Measurements from ENCODE around the gene RPRD1B.

The RPRD1B gene

DNA sequence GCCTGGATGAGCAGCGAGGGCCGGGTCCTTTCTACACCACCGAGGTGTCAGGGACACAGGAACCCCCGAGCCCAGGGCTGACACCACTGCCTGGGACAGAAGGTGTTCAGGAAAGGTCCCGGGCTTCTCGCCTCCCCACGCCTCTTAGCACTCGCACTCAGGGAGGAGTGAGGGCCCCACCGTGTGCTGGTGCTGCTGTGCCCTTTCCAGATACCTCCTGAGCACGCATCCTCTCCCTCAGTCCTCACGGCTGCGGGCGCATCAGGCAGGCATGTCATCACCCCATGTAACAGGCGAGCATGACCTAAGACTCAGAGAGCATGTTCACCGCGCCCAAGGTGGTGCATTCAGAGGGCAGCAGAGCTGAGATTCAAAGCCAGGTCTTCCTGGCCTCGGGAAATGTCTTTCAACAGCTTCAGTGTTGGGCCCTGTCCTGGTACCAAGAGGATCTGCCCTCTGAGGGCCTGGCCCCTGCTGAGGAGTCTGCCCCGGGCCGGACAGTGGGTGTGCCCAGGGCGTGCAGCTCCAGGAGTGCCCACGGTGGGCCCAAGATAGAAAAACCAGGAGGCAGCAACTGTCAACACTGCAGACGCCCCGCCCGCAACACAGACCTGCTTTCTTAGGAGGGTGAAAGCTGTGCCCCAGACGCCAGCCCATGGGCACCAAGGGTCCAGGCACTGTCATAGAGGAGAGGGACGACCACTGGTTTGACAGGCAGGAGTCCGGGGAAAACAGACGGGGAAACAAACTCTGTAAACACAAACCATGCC lies 102.3 kb downstream of the RPRD1B start:
- Histone ChIP-seq H3K9ac (ENCODE audit: low read length) (no peak overlapping the region), H3K36me3 (ENCODE audit: control insufficient read depth, insufficient read depth, low read length, severe bottlenecking) (no peaks in the 10 kb centered on the region), H3K27me3 (replicated peaks; ENCODE audit: control insufficient read depth, insufficient read depth, low read length) (no peaks in the 10 kb centered on the region), H3K4me3 (ENCODE audit: low read length) (no peak overlapping the region), H3K9me3 (ENCODE audit: control insufficient read depth, low read length) (no peaks in the 10 kb centered on the region), H3K4me1 (ENCODE audit: control insufficient read depth, insufficient read depth, low read length) (no peaks in the 10 kb centered on the region)
- no peak for DNase-seq (ENCODE audit: low read depth)

DNA sequence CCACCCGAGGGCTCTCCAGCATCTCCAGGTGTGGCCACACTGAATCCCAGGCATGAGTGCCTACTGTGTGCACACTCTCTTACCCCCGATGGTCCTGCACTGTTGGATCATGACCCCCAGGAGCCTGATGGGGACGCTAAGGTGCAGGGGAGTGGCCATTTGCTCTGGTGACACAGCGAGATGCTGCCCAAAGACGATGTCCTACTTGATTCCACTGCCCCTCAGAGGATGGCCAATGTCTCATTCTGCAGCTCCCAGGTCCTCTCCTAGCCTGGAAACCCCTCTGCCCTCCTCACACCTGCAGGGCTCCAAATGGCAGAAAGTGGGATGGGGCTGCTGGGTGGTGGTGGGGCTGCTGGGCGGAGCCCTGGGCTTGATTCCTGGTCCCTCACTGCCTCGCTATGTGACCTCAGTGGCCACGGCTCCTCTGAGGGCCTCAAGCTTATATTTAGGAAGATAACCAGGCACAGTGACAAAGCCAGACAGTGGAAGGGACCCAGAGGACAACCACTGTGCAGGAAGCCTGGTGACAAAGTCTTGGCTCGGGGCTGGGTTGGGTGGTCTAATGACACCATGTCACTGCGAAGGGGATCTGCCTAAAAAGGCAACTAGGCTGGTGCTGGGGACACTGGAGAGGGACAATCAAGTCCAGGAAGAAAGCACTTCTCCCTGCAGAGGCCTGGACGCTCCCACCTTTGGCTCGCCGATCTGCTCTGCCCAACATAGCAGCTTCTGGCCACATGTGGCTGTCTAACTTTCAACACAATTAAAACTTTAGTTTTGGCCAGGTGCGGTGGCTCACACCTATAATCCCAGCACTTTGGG lies 103.1 kb downstream of the RPRD1B start:
- Histone ChIP-seq H3K36me3 (ENCODE audit: control insufficient read depth, insufficient read depth, low read length, severe bottlenecking) (no peaks in the 10 kb centered on the region), H3K9me3 (ENCODE audit: control insufficient read depth, low read length) (no peaks in the 10 kb centered on the region), H3K9ac (ENCODE audit: low read length) (no peak overlapping the region), H3K4me3 (ENCODE audit: low read length) (no peak overlapping the region), H3K4me1 (ENCODE audit: control insufficient read depth, insufficient read depth, low read length) (no peaks in the 10 kb centered on the region), H3K27me3 (replicated peaks; ENCODE audit: control insufficient read depth, insufficient read depth, low read length) (no peaks in the 10 kb centered on the region)
- no peak for DNase-seq (ENCODE audit: low read depth)

DNA sequence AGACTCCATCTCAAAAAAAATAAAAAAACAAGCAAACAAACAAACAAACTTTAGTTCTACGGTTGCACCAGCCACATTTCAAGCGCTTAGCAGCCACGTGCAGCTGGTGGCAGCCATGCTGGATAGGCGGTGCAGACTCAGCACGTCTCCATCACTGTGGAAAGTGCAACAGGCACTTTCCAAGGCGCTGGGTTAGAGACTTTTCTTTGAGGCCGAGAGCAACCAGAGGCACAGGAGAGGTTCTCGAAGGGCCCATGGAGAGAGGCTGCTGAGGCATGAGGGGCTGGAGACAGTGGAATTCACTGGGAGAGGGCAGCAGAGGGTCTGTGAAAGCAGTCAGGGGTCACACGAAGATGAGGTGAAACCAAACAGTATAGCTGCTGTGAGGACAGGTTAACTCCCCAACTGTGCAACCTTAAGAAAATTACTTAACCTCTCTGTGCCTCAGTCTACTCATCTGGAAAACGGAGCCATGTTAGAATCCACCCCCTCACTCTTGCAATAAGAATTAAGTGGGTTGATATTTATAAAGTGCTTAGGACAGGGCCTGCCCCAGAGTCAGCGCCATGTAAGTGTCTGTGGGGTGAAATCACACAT lies 104.0 kb downstream of the RPRD1B start:
- H3K36me3 ChIP-seq (ENCODE audit: control insufficient read depth, insufficient read depth, low read length, severe bottlenecking) = no peaks in the 10 kb centered on the region
- H3K9me3 ChIP-seq (ENCODE audit: control insufficient read depth, low read length) = no peaks in the 10 kb centered on the region
- no peaks in the 10 kb centered on the region for H3K4me1 ChIP-seq (ENCODE audit: control insufficient read depth, insufficient read depth, low read length)
- H3K4me3 ChIP-seq (ENCODE audit: low read length) = no peak overlapping the region
- no peak for DNase-seq (ENCODE audit: low read depth)
- H3K27me3 ChIP-seq (replicated peaks; ENCODE audit: control insufficient read depth, insufficient read depth, low read length) = no peaks in the 10 kb centered on the region
- H3K9ac ChIP-seq (ENCODE audit: low read length) = no peak overlapping the region

DNA sequence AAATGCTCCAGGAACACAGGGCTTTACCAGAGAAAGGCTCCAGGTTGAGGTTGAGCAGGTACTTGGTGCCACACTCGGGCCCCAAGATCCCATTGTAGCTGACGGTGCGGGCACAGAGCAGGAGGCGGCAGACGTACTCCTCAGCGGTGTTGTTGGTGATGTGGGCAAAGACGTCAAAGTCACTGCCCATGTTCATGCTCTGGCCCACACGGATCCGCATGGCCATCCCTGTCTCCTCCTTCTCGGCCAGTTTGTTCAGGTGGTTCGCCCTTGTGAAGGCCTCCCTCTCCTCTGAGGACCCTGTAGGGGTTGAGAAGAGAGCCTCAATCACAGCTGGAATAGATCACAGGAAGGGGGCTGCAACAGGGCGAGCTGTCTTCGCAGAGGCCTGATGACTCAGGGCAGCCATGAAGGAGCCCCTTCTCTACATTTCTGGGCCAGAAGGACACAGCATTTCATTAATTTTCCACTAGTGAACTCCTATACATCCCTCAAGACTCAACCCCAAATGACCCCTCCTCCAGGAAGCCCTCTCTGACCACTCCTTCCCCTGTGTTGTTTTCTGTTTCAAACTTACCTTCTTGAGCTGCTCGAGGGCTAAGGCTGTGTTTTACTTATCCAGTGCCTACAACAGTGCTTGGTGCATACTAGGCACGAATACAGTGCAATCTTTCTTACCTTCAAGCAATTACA lies 104.7 kb downstream of the RPRD1B start:
- H3K36me3 ChIP-seq (ENCODE audit: control insufficient read depth, insufficient read depth, low read length, severe bottlenecking) = no peaks in the 10 kb centered on the region

DNA sequence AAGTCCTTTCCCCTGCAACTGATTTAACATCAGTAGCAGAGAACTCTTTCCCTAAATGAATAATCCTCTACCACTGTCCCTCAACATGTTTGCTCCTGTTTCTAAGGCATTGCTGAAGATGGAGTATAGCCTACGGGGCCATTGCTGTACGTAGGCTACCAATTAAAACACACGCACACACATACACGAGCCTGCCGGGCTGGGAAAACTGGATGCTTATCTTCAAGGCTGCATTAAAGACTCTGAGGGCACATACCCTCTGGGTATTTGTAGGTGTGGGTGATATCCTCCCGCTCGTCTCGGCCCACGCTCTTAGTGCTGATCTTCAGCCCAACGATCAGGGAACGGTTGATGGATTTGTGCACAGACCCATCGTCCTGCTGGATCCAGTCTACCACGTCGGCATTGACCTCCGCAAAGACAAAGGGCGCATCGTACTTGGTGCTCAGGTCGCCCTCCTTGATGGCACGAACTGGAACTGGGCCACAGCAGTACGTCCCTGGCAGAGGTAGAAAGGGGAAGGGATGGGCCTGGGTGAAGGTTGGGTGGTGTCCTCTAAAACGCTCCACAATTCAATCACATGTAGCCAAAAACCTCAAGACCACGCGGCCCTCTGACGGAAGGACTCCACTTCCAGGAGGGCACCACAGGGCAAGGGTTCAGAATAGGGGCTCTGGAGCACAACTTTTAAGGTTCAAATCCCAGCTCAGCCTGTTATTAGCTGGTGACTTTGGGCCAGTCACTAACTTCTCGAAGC lies 105.8 kb downstream of the RPRD1B start:
- Histone ChIP-seq H3K4me1 (ENCODE audit: control insufficient read depth, insufficient read depth, low read length) (peaks cover 8% of the 10 kb centered on the region), H3K4me3 (ENCODE audit: low read length) (no peak overlapping the region), H3K9ac (ENCODE audit: low read length) (no peak overlapping the region), H3K36me3 (ENCODE audit: control insufficient read depth, insufficient read depth, low read length, severe bottlenecking) (no peaks in the 10 kb centered on the region), H3K27me3 (replicated peaks; ENCODE audit: control insufficient read depth, insufficient read depth, low read length) (no peaks in the 10 kb centered on the region), H3K9me3 (ENCODE audit: control insufficient read depth, low read length) (no peaks in the 10 kb centered on the region)
- no peak for DNase-seq (ENCODE audit: low read depth)

More for the DNA sequence above, 104.7 kb downstream of the RPRD1B start:
- DNase-seq (ENCODE audit: low read depth) = no peak
- Histone ChIP-seq H3K4me1 (ENCODE audit: control insufficient read depth, insufficient read depth, low read length) (no peaks in the 10 kb centered on the region), H3K27me3 (replicated peaks; ENCODE audit: control insufficient read depth, insufficient read depth, low read length) (no peaks in the 10 kb centered on the region), H3K9ac (ENCODE audit: low read length) (no peak overlapping the region), H3K9me3 (ENCODE audit: control insufficient read depth, low read length) (no peaks in the 10 kb centered on the region), H3K4me3 (ENCODE audit: low read length) (no peak overlapping the region)

DNA sequence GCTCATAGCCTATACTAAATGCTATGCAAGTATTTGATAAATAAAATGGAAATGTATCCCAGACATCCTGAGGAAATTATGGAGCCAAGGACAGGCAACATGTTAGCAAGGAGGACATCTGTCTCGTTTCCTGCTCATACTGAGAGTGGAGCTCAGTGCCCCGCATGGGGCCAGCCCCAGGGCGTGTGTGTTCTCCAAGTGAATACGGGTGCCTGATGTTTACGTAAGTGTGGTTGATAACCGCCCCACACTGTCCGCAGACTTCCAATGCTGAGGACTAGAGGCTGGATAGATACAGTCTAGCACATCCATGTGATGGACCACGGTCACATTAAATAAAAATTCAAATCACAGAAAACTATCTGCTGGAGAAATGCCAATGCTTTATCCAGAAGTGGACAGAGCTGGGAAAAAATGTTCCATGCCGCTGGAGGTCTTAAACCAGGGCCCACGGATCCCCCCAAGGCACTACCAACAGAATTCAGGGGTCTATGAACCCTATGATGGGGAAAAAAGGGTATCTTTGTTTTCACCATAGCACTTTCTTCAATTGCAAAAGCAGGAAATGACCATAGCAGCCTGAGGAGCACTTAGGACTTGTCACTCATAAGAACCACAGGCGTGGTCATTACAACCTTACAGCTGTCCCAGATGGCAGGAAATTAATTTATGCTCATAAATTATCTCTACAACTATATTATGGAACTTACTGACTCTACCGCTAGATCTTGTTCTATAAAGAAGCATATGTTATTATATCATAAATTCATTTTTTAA lies 106.6 kb downstream of the RPRD1B start:
- no peaks in the 10 kb centered on the region for H3K27me3 ChIP-seq (replicated peaks; ENCODE audit: control insufficient read depth, insufficient read depth, low read length)
- H3K9me3 ChIP-seq (ENCODE audit: control insufficient read depth, low read length) = no peaks in the 10 kb centered on the region
- no peak overlapping the region for H3K4me3 ChIP-seq (ENCODE audit: low read length)
- no peaks in the 10 kb centered on the region for H3K36me3 ChIP-seq (ENCODE audit: control insufficient read depth, insufficient read depth, low read length, severe bottlenecking)
- H3K9ac ChIP-seq (ENCODE audit: low read length) = no peak overlapping the region
- H3K4me1 ChIP-seq (ENCODE audit: control insufficient read depth, insufficient read depth, low read length) = peaks cover 16% of the 10 kb centered on the region
- no peak for DNase-seq (ENCODE audit: low read depth)

DNA sequence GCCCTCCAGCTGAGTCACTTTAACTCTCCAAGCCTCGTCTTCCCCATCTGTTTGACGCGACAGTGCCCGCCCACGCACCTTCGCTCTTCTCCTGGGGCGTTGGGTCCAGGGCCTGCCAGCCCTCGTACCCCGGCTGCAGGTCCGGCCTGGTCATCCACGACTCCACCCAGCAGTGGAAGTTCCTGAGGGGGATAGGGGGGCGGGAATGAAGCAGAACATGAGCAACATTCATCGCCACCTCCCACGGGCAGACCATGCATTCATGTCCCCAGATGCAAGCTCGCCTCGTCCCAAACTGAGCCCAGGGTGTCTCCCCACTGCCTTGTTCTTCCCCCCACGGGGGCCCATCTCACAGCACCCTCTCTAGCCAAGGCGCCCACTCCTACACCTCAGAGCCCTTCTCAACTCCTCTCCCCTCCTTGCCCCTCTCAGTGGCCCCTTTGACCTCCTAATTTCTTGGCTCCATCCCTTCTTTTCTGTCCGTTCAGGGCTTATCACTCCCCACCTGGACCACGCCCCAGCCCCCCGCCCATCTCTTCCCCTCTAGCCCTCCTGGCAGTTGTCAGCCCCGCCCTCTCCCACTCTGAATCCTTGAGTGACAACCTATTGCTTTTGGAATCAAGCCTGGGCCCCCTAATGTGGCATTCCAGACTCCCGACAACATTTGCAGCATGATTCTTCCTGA lies 107.8 kb downstream of the RPRD1B start:
- H3K36me3 ChIP-seq (ENCODE audit: control insufficient read depth, insufficient read depth, low read length, severe bottlenecking) = no peaks in the 10 kb centered on the region
- H3K4me1 ChIP-seq (ENCODE audit: control insufficient read depth, insufficient read depth, low read length) = peaks cover 19% of the 10 kb centered on the region
- DNase-seq (ENCODE audit: low read depth) = no peak
- H3K9me3 ChIP-seq (ENCODE audit: control insufficient read depth, low read length) = no peaks in the 10 kb centered on the region
- H3K4me3 ChIP-seq (ENCODE audit: low read length) = no peak overlapping the region
- no peak overlapping the region for H3K9ac ChIP-seq (ENCODE audit: low read length)
- no peaks in the 10 kb centered on the region for H3K27me3 ChIP-seq (replicated peaks; ENCODE audit: control insufficient read depth, insufficient read depth, low read length)

Data from adipocyte (in vitro differentiated cells).